ENCODE data around the gene ZNF93. TPM values are rescaled to one million over a fixed set of nuclear protein-coding genes. Genes with fewer than 3 reads are reported as not detected.

The ZNF93 gene
- total RNA-seq, 1 donor from 2014 or later, result 4.7 TPM

DNA sequence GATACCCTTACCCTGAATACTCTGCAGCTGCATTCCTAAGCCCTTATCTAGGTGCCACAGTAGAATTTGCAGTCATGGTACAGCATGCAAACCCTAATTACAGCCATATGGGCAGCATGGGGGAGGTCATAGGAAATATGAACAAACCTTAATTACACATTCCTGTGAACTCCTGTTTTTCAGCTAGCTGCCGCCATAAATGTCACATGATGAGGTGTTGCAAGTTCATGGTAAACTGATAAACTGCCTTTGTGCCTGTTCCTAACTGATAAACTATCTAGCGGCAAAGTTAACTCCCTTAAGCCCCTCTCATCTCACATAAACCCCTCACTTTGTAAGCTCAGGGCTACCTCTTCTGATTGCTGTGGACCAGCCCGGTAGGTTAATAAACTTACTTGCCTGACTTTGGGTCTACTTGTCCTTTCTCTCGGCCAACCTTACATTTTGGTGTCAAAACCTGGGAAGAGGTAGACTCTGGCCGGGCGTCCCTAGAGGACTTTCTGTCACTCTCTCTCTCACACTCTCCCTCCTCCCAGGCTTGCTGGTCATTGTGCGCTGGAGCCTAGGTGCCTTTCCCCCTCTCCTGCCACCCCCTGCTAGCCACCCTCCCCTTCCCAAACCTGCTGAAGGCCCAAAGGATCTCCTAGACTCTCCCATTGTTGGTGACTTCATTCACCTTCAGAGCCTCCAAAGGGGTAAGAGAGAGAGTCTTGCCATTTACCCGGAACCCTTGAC, 43.3 kb downstream of the ZNF93 start:
- no peaks in the 10 kb centered on the region for H3K4me1 Mint-ChIP-seq (ENCODE audit: unreplicated experiment)
- no peak overlapping the region for H3K27ac Mint-ChIP-seq (ENCODE audit: unreplicated experiment)
- H3K36me3 Mint-ChIP-seq (ENCODE audit: unreplicated experiment), result no peaks in the 10 kb centered on the region
- DNase-seq (ENCODE audit: extremely low spot score, unreplicated experiment), result peak; percentile 60
- peaks cover 43% of the 10 kb centered on the region for H3K9me3 Mint-ChIP-seq (ENCODE audit: unreplicated experiment)
- no peak overlapping the region for H3K4me3 Mint-ChIP-seq (ENCODE audit: unreplicated experiment)
- no peaks in the 10 kb centered on the region for H3K27me3 Mint-ChIP-seq (ENCODE audit: unreplicated experiment)
- TF ChIP-seq, protein P1, sequence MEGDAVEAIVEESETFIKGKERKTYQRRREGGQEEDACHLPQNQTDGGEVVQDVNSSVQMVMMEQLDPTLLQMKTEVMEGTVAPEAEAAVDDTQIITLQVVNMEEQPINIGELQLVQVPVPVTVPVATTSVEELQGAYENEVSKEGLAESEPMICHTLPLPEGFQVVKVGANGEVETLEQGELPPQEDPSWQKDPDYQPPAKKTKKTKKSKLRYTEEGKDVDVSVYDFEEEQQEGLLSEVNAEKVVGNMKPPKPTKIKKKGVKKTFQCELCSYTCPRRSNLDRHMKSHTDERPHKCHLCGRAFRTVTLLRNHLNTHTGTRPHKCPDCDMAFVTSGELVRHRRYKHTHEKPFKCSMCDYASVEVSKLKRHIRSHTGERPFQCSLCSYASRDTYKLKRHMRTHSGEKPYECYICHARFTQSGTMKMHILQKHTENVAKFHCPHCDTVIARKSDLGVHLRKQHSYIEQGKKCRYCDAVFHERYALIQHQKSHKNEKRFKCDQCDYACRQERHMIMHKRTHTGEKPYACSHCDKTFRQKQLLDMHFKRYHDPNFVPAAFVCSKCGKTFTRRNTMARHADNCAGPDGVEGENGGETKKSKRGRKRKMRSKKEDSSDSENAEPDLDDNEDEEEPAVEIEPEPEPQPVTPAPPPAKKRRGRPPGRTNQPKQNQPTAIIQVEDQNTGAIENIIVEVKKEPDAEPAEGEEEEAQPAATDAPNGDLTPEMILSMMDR (IDR thresholded peaks at IDR 0.05), result no peak

DNA sequence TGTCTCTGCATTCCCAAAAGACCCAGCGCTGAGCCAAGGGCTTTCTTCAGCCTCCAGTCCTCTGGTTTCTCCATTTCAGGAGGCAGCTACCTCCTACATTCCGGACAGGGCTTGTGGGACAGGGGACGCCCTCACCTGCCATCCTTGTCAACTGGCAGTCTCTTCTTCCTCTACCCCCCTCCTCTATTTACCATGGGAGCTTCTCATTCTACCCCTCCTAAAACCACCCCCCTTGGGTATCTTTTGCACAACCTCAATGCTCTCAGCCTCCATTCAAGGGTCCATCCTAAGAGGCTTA, 43.8 kb downstream of the ZNF93 start:
- H3K27ac Mint-ChIP-seq (ENCODE audit: unreplicated experiment), result no peak overlapping the region
- H3K27me3 Mint-ChIP-seq (ENCODE audit: unreplicated experiment), result no peaks in the 10 kb centered on the region
- TF ChIP-seq, protein P1 (IDR thresholded peaks at IDR 0.05), result no peak
- peaks cover 40% of the 10 kb centered on the region for H3K9me3 Mint-ChIP-seq (ENCODE audit: unreplicated experiment)
- no peaks in the 10 kb centered on the region for H3K36me3 Mint-ChIP-seq (ENCODE audit: unreplicated experiment)
- no peaks in the 10 kb centered on the region for H3K4me1 Mint-ChIP-seq (ENCODE audit: unreplicated experiment)
- H3K4me3 Mint-ChIP-seq (ENCODE audit: unreplicated experiment), result no peak overlapping the region
- peak; percentile 54 for DNase-seq (ENCODE audit: extremely low spot score, unreplicated experiment)

DNA sequence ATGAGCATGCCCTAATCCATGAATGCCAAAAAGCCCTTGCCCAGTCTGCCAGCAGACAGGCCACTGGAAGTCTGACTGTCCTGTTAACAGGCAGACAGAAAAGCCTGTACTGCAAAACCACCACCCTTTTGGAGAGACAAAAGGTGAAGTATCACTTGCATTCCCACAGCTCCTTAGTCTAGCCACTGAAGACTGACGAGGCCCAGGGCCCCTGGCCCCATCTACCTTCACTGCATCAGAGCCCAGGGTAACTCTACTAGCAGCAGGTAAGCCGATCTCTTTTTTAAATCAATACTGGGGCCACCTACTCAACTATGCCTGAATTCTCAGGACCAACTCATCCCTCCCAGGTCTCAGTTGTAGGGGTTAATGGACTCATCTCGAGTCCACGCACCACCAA, 45.5 kb downstream of the ZNF93 start:
- Mint-ChIP-seq H3K4me3 (ENCODE audit: unreplicated experiment) (no peak overlapping the region), H3K27ac (ENCODE audit: unreplicated experiment) (no peak overlapping the region), H3K9me3 (ENCODE audit: unreplicated experiment) (peaks cover 27% of the 10 kb centered on the region), H3K36me3 (ENCODE audit: unreplicated experiment) (no peaks in the 10 kb centered on the region), H3K4me1 (ENCODE audit: unreplicated experiment) (no peaks in the 10 kb centered on the region), H3K27me3 (ENCODE audit: unreplicated experiment) (no peaks in the 10 kb centered on the region)
- peak; percentile 62 for DNase-seq (ENCODE audit: extremely low spot score, unreplicated experiment)
- TF ChIP-seq, protein P1 (IDR thresholded peaks at IDR 0.05), result no peak

DNA sequence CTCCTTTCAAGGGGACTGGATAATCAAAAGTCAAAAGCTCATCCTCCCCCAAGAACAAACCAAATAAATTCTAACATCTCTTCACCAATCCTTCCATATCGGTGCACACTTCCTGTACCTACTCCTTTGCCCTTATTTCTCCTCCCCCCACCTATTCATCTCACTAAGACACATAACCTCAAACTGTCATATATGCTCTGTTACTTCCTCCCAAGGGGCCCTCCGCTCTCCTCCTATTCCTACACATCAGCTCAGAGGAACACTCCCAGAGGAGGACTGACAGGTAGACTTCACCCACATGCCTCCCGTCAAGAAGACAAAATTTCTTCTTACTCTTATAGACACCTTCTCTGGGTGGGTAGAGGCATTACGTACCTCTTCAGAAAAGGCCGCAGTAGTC, 48.1 kb downstream of the ZNF93 start:
- TF ChIP-seq, protein P1 (IDR thresholded peaks at IDR 0.05), result no peak
- Mint-ChIP-seq H3K27ac (ENCODE audit: unreplicated experiment) (no peak overlapping the region), H3K4me1 (ENCODE audit: unreplicated experiment) (no peaks in the 10 kb centered on the region), H3K4me3 (ENCODE audit: unreplicated experiment) (no peak overlapping the region), H3K36me3 (ENCODE audit: unreplicated experiment) (no peaks in the 10 kb centered on the region), H3K27me3 (ENCODE audit: unreplicated experiment) (no peaks in the 10 kb centered on the region), H3K9me3 (ENCODE audit: unreplicated experiment) (peaks cover 15% of the 10 kb centered on the region)
- no peak for DNase-seq (ENCODE audit: extremely low spot score, unreplicated experiment)

DNA sequence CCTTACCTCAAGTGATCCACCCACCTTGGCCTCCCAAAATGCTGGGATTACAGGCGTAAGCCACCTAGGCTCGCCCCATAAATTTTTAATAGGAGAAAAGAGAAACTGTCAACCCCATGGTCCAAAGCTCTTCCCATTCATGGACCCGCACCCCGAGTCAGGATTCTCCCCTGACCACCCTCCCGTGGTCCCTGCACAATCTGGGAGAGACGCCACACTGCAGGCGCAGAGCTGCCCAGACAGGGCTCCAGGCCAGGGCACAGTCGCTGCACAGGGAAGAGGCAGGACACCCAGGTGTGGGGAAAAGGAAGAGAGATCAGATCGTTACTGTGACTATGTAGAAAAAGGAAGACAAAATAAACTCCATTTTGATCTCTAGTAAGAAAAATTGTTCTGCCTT, 54.5 kb downstream of the ZNF93 start:
- H3K36me3 Mint-ChIP-seq (ENCODE audit: unreplicated experiment), result no peaks in the 10 kb centered on the region
- DNase-seq (ENCODE audit: extremely low spot score, unreplicated experiment), result peak; percentile 54
- no peaks in the 10 kb centered on the region for H3K27me3 Mint-ChIP-seq (ENCODE audit: unreplicated experiment)
- no peak overlapping the region for H3K27ac Mint-ChIP-seq (ENCODE audit: unreplicated experiment)
- peaks cover 20% of the 10 kb centered on the region for H3K9me3 Mint-ChIP-seq (ENCODE audit: unreplicated experiment)
- H3K4me1 Mint-ChIP-seq (ENCODE audit: unreplicated experiment), result no peaks in the 10 kb centered on the region
- no peak overlapping the region for H3K4me3 Mint-ChIP-seq (ENCODE audit: unreplicated experiment)
- TF ChIP-seq, protein P1 (IDR thresholded peaks at IDR 0.05), result no peak
